Gastrocnemius medialis (tissue), 4 donors: Measurements from ENCODE around the gene MFSD2B. TPM values are rescaled to one million over a fixed set of nuclear protein-coding genes. Genes with fewer than 3 reads are reported as not detected.
A peak's percentile ranks its signal among the peaks of the same experiment; 100 is the strongest.

Source experiments
- ATAC-seq, 2 donors: fragments of 150-250 bp; one replicate each; pipeline ENCODE4 v1.9.1; 2016
- DNase-seq, 2 donors: peaks; one replicate each; pipeline ENCODE4 v3.0.0-alpha.2; 2019
- H3K27ac ChIP-seq, 4 donors: fragments of 200-600 bp; sonication (generic); 1 replicate in 1 of 4; 2 replicates in 3 of 4; pipeline ENCODE4 v1.5.1; 2016 to 2018; ENCODE audit warnings: mild to moderate bottlenecking in 2 of 4, moderate library complexity in 1 of 4
- H3K27me3 ChIP-seq, 3 donors: fragments of 200-600 bp; sonication (generic) in 2 of 3; 1 replicate in 1 of 3; 2 replicates in 2 of 3; pipeline versions ENCODE4 v1.5.1 to v1.6.0; 2016 to 2019; ENCODE audit warnings: mild to moderate bottlenecking in 1 of 3, moderate library complexity in 1 of 3
- H3K36me3 ChIP-seq, 2 donors: fragments of 200-600 bp; sonication (generic) in 1 of 2; one replicate each; pipeline ENCODE4 v1.5.1; 2017 to 2018
- H3K4me1 ChIP-seq, 2 donors: fragments of 200-600 bp; sonication (generic) in 1 of 2; one replicate each; pipeline ENCODE4 v1.5.1; 2016 to 2017; ENCODE audit warnings: mild to moderate bottlenecking in 2 of 2
- H3K4me3 ChIP-seq, 4 donors: fragments of 200-600 bp; sonication (generic) in 3 of 4; 1 replicate in 1 of 4; 2 replicates in 3 of 4; pipeline ENCODE4 v1.5.1; 2016 to 2019; ENCODE audit warnings: mild to moderate bottlenecking in 2 of 4
- H3K9me3 ChIP-seq, 3 donors: fragments of 200-600 bp; sonication (generic) in 2 of 3; 1 replicate in 1 of 3; 2 replicates in 2 of 3; pipeline ENCODE4 v1.5.1; 2016 to 2019
- POLR2A ChIP-seq, 2 donors: fragments of 450-650 bp; IDR thresholded peaks; one replicate each; pipeline ENCODE4 v1.6.1; 2017; ENCODE audit warnings: antibody characterized with exemption in 2 of 2, mild to moderate bottlenecking in 2 of 2, moderate library complexity in 2 of 2
- in situ Hi-C, 4 donors: fragments of 200-750 bp; cut with MboI; loops; one replicate each; pipeline versions ENCODE4 v1.15.0 to v1.8.0; 2017; ENCODE audit warnings: low sequenced_read_pairs in 4 of 4
- intact Hi-C: fragments of 100-400 bp; cut with DNase I; formaldehyde crosslinking; loops from one replicate; pipeline ENCODE4 v1.15.1; 2023; ENCODE audit warnings: low total_unique reads
- total RNA-seq, 4 donors: library from RNA; depleted of rRNA; stranded (reverse); fragments of >200 nt; gene quantifications; one replicate each; pipeline versions ENCODE4 v1.1.0 to v1.2.3, GENCODE V29; 2016
- TF ChIP-seq, protein P1 (sequence below), 5 experiments: fragments of 450-650 bp in 3 of 5; fragments of 200-600 bp in 2 of 5; sonication (generic) in 2 of 5; IDR thresholded peaks in 4 of 5; conservative IDR thresholded peaks in 1 of 5; 1 replicate in 4 of 5; 2 replicates in 1 of 5; pipeline ENCODE4 v1.5.1; 2016 to 2019; ENCODE audit warnings: antibody characterized with exemption in 5 of 5, mild to moderate bottlenecking in 3 of 5, moderate library complexity in 3 of 5

Gene MFSD2B
- total RNA-seq, 4 donors from 2014 or later, result not detected

DNA sequence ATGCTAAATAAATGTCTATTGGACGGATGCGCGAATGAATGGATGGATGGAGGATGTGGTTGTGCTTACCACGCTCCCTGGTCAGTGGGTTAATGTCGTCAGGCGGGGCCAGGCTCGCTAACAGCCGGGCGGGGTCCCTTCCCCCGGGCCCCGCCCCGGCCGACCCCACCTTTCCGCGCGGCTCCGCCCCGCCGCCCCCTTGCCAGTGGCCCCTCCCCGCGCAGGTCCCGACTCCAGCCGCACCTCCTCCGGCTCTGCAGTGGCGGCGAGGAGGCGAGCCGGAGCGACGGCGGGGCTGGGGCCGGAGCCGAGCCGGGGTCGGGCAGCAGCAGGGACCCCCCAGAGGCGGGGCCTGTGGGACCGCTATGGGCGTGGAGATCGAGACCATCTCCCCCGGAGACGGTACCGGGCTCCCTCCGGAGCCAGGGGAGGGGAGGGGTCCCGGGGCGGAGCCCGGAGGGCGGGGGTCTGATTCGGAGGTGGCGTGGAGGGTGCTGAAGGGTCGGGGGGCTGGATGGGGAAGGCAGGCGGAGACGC is 39.7 kb downstream of the MFSD2B start, which contains the start of gene FKBP1B:
FKBP1B (plus strand) TSS at position 257 of the 537 bp plus-strand sequence; CDS start at position 366, 109 bp downstream.
- in situ Hi-C loops (loop anchor here in 1 of 4 donors (10.0 to 25.0 kb wide), 2 partner anchors 75 to 112 kb away; partner anchors contain the start of genes ATAD2B, FAM228B, PFN4 and UBXN2A), intact Hi-C loops (no loop called here)
- TF ChIP-seq, protein P1, sequence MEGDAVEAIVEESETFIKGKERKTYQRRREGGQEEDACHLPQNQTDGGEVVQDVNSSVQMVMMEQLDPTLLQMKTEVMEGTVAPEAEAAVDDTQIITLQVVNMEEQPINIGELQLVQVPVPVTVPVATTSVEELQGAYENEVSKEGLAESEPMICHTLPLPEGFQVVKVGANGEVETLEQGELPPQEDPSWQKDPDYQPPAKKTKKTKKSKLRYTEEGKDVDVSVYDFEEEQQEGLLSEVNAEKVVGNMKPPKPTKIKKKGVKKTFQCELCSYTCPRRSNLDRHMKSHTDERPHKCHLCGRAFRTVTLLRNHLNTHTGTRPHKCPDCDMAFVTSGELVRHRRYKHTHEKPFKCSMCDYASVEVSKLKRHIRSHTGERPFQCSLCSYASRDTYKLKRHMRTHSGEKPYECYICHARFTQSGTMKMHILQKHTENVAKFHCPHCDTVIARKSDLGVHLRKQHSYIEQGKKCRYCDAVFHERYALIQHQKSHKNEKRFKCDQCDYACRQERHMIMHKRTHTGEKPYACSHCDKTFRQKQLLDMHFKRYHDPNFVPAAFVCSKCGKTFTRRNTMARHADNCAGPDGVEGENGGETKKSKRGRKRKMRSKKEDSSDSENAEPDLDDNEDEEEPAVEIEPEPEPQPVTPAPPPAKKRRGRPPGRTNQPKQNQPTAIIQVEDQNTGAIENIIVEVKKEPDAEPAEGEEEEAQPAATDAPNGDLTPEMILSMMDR (IDR thresholded peaks at IDR 0.05 in 4 of 5, conservative IDR thresholded peaks at IDR 0.05 in 1 of 5), result no peak
- peak in 1 of 2 donors; percentile 10 for TF ChIP-seq POLR2A (IDR thresholded peaks at IDR 0.05)
- H3K9me3 ChIP-seq, result no peaks in the 10 kb centered on the region
- ATAC-seq (no peak), DNase-seq (no peak)
- H3K4me3 ChIP-seq, result peak within 1 kb of the TSS; percentile 69 to 92 (median 77)
- peaks cover 8 to 21% (median 18%) of the 10 kb centered on the region in 3 donors for H3K27me3 ChIP-seq
- H3K4me1 ChIP-seq, result peaks cover 19 to 27% of the 10 kb centered on the region in 2 donors
- peak within 1 kb of the TSS; percentile 37 to 63 (median 46) for H3K27ac ChIP-seq
- no peaks in the 10 kb centered on the region for H3K36me3 ChIP-seq

DNA sequence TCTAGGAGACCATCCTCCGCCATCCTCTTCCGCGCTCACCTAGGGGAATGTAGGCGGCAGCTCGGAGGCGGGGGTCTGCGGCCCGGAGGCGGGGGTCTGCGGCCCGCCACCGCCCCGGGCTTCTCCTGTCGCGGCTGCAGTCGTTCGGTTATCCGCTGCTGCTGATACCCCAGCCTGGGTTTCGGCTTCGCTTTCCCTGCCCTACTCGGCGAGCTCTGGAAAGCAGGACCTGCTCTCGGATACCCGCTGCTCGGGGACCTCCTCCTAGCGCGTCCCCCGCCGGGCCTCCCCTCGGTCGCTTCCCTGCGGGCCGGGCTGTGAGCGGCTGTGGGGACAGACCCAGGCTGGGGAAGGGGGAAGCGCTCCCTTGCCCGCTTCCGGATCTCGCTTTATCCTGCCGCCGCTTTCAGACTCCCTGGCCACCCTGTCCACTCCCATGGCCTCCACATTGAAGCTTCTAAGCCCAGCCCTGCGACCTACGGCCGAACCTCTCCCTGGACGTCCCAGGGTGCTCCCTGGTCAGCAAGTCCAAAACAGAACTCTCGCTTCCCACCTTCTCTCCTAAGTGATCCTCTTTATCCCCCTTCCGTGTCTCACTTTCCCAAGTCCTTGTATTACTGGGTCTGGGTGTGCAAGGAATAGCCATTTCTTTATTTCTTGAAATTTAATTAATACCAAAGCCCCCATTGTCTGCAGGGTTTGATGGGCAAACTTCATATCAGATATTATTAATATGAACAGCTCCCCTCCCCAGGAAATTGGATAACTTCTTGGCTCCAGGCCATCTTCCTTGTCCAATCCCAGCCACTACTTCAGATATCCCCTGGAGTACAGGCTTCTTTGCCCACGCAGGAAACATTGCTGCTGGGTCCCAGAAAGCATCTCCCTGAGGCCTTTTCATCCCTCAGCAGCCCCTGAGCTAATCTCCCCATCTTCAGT is 40.4 kb downstream of the MFSD2B start:
- DNase-seq (peak in 1 of 2 donors; percentile 5), ATAC-seq (no peak)
- Histone ChIP-seq H3K4me3 (peak overlapping the region; percentile 69 to 92 (median 77)), H3K9me3 (no peaks in the 10 kb centered on the region), H3K4me1 (peaks cover 19 to 27% of the 10 kb centered on the region in 2 donors), H3K27ac (peak overlapping the region; percentile 37 to 63 (median 46)), H3K27me3 (peaks cover 8 to 21% (median 18%) of the 10 kb centered on the region in 3 donors), H3K36me3 (no peaks in the 10 kb centered on the region)
- intact Hi-C loops, result no loop called here
- in situ Hi-C loops, result no loop called here
- TF ChIP-seq, protein P1 (IDR thresholded peaks at IDR 0.05 in 4 of 5, conservative IDR thresholded peaks at IDR 0.05 in 1 of 5), result no peak
- TF ChIP-seq POLR2A (IDR thresholded peaks at IDR 0.05), result no peak

DNA sequence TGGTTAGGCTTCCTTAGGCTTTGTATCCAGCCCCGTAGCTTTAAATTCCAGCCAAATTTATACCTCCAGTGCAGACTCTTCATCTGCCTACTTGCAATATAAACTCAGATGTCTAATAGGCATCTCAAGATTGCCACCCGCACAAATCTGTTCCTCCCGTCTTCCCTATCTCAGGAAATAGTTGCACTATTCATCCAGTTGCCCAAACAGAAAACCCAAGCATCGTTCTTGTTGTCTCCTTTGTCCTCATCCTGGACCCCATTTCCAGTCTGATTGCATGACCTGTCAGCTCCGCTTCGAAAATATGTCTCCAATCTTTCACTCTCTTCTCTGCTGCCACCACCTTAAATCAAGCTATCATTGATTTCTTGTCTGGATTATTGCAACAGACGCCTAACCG is 41.9 kb downstream of the MFSD2B start:
- H3K4me3 ChIP-seq, result no peak overlapping the region
- in situ Hi-C loops, result no loop called here
- no peak for TF ChIP-seq POLR2A (IDR thresholded peaks at IDR 0.05)
- TF ChIP-seq, protein P1 (IDR thresholded peaks at IDR 0.05 in 4 of 5, conservative IDR thresholded peaks at IDR 0.05 in 1 of 5), result no peak
- ATAC-seq, result no peak
- peaks cover 12 to 15% of the 10 kb centered on the region in 2 donors for H3K4me1 ChIP-seq
- intact Hi-C loops, result no loop called here
- peaks cover 8 to 21% (median 18%) of the 10 kb centered on the region in 3 donors for H3K27me3 ChIP-seq
- DNase-seq, result no peak
- no peak overlapping the region for H3K27ac ChIP-seq
- H3K36me3 ChIP-seq, result no peaks in the 10 kb centered on the region
- no peaks in the 10 kb centered on the region for H3K9me3 ChIP-seq

DNA sequence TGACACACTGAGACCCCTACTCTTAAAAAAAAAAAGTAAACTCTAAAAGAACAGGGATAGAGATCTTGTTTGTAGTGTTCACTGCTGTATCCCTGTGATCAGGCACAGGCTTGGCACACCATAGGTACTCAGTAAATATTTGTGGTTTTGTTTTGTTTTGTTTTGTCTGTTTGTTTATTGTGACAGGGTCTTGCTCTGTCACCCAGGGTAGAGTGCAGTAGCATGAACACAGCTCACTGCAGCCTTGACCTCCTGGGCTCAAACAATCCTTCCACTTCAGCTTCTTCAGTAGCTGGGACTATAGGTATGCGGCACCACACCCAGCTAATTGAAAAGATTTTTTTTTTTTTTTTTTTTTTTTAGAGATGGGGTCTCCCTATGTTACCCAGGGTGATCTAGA is 43.1 kb downstream of the MFSD2B start:
- Histone ChIP-seq H3K27ac (no peak overlapping the region), H3K4me3 (no peak overlapping the region), H3K4me1 (peaks cover 8 to 14% of the 10 kb centered on the region in 2 donors), H3K36me3 (no peaks in the 10 kb centered on the region), H3K9me3 (no peaks in the 10 kb centered on the region), H3K27me3 (peaks cover 8 to 21% (median 18%) of the 10 kb centered on the region in 3 donors)
- intact Hi-C loops, result no loop called here
- in situ Hi-C loops, result no loop called here
- no peak for ATAC-seq
- DNase-seq, result no peak
- no peak for TF ChIP-seq POLR2A (IDR thresholded peaks at IDR 0.05)
- TF ChIP-seq, protein P1 (IDR thresholded peaks at IDR 0.05 in 4 of 5, conservative IDR thresholded peaks at IDR 0.05 in 1 of 5), result no peak
